Measurements from ENCODE around the gene GOLIM4.

Gene GOLIM4

DNA sequence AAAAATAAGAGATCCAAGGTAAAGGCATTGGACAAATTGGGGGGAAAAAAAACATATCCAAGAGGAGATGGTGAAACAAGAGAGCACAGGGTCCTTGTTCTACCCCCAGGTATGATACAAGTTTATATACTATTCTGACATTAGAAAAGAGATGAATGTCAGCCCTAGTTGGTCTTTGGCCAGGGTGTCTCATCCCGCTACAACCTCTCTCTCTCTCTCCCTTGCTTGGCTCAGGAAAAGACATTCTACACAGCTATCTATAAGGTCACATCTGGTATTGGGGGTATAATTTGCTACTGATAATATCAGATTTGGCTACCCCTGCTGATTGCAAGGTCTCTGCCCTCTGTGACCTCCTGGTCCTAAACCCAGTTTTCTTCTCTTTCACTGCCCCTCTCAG, 117.2 kb downstream of the GOLIM4 start:
- DNase-seq: no peak

DNA sequence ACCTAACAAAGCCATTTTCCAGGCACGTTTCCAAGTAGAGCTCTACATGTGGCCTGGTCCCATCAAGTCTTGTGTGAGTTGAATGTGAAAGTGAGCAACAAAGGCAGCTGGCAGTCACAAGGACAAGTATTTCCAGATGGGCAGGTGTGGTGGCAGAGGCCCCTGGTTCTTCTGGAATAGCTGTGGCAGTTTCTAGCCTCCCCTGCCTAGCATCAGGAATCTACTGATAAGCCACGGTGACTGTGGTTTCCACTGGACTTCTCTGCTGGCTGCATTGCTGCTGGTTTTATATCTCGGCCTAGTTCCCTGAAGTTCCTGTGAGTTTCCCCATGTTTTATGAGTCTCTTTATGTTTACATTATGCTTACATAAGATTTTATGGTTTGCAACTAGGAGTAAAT, 117.7 kb downstream of the GOLIM4 start:
- no peak for DNase-seq

DNA sequence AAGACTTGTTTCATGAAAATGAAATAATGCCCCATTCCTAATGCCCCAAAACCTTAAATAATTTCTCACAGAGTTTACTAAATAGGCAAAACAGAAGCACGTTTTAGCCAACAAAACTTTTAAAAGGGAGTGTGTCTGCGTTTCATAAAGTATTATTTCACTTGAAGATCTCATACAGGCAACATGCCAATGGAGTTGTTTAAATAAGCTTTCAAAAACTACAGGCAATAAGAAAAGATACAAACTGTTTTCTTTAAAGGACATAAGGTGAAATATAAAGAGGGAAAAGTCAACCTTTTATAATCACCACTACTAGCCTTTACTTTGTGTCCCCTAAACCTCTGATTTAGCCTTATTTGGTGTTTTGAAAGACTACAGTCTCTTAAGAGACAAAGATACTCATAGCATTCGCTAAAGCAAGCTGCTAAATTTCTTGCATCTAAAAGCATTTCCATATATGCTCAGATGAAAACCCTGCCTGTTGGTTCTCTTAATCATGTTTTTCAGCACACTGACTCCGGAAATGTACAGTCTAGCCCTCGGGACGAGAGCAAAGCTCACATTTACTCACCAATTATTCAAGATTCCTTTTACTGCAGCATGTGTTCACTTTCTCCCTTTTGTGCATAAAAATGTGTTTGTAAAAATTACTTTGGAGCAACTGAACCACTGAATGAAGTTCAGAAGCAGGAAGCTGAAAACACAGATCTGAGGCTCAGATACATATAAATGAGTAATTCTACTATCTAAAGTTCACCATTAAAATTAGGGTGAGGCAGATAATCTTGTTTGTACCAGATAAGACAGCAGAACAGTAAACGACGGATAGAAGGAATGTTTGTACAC, 119.0 kb downstream of the GOLIM4 start:
- DNase-seq: no peak

DNA sequence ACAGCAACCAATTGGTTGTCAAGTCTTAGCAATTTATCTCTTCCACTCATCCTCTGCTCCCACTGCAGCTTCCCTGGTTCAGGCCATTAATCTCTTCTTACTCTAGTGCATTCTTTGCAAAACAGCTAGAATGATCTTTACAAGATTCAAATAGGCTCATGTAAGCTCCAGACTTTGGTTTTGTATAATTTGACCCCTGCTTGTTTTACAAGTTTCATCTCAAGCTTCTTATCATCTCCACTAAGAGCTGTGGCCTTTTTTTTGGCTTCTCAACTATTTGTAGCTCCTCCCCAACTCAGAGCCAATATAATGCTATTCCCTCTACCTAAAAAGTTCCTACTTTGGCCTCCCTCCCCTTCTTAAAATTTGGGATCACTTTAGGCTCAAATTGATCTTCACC, 121.8 kb downstream of the GOLIM4 start:
- DNase-seq: no peak

DNA sequence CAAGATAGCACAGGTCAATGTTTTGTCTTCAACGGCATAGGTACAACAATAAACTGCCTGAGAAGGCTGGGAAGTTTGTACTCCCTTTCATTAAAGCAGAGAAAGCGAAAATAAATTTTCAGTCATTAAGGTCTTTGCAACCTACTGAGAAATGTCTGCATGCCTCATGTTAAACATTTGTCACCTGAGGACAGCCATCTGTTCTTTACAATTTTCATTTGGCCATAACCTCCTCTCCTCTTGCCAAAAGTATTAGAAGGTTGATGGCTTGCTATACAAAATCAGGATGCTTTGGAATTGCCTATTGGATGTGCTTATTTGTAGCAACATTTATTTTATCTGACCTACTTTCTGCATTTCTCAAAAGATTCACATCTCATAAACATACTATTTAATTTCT, 122.7 kb downstream of the GOLIM4 start:
- DNase-seq: no peak

DNA sequence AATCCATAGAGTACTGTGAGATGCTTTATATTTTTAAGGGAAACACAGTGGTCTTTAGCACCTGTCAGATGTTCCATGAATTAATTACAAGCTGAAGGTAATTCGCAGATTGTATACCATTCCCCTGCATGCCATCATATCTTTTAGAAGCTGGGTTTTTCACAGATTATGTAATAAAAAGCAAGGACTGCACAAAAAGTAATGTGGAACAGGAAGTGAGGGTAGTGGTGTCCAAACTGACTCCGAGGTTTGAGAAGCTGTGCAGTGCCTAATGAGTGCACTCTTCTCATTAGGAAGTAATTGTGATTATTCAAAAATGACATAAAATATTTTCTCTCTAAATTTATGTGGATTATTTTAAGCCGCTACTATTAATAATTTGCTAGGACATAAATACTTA, 123.2 kb downstream of the GOLIM4 start:
- no peak for DNase-seq

DNA sequence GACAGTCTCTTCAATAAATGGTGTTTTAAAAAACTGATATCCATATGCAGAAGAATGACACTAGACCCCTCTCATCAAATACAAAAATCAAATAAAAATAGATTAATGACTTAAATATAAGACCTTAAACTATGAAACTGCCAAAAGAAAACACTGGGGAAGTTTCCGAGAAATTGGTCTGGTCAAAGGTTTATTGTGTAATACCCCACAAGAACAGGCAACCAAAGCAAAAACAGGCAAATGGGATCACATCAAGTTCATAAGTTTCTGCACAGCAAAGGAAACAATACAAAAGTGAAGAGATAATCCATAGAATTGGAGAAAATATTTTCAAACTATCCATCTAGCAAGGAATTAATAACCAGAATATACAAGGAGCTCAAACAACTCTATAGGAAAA, 126.2 kb downstream of the GOLIM4 start:
- DNase-seq: no peak

DNA sequence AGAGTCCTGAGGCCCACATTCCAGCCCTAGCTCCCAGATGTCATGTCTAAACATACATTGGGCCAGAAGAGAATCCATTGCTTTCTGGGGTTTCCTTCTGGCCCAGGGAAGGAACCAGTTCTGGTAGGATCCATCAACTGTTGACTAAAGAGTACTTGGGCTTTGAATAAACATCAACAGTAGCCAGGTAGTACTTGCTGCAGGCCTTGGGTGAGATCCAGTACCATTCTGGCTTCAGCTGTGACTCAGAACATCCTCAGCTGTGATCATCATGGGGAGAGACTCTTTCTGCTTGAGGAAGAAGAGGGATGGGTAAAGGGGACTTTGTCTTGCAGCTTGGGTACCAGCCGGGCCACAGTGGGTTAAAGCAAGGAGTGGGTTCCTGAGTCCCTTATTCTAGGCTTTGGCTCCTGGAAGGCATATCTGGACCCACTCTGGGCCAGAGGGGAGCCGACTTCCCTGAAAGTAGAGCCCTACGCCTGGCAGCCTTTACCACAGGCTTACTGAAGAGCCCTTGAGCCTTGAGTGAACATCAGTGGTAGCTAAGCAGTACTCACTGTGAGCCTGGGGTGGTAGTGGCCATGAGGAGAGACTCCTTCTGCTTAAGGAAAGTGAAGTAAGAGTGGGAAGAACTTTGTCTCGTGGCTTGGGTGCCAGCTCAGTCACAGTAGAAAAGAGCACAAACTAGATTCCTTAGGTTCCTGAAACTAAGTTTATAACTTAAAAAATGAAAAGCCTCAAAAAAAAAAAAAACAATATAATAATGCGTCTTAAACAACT, 128.3 kb downstream of the GOLIM4 start:
- DNase-seq: no peak
